Panc1 (cell line): Measurements from ENCODE around the gene UGT2A2.
"Not testable (repeated sequence)": the region's sequence is repeated elsewhere in the genome, so short reads cannot be mapped to it uniquely, and the experiment has no call there.

Experiments
- CTCF ChIP-seq: fragments of 450-650 bp; IDR thresholded peaks from 2 replicates; pipeline ENCODE4 v1.5.1; 2017; ENCODE audit warnings: mild to moderate bottlenecking
- POLR2AphosphoS5 ChIP-seq: IDR thresholded peaks from 2 replicates; pipeline ENCODE4 v1.6.1; 2012; ENCODE audit warnings: mild to moderate bottlenecking, low read depth, low read length, moderate library complexity
- SIN3A ChIP-seq: IDR thresholded peaks from 2 replicates; pipeline ENCODE4 v1.6.1; 2012; ENCODE audit warnings: low read depth, mild to moderate bottlenecking, low read length, moderate library complexity, borderline replicate concordance; ENCODE audit not compliant: insufficient read depth
- TCF7L2 ChIP-seq: IDR thresholded peaks from 2 replicates; pipeline ENCODE4 v1.6.1; 2011; ENCODE audit warnings: mild to moderate bottlenecking, low read depth, low read length, inconsistent platforms
- TF ChIP-seq, protein P1 (sequence below), 2 experiments: IDR thresholded peaks; 2 replicates each; pipeline ENCODE4 v1.6.1; 2011 to 2012; ENCODE audit warnings: low read depth in 2 of 2, control low read depth in 1 of 2, low read length in 1 of 2, mild to moderate bottlenecking in 1 of 2, moderate library complexity in 1 of 2; ENCODE audit not compliant: insufficient read depth in 1 of 2

GRCh38 chr4:69661130-69661803 is 21.8 kb upstream of the UGT2A2 start:
- TF ChIP-seq, protein P1, sequence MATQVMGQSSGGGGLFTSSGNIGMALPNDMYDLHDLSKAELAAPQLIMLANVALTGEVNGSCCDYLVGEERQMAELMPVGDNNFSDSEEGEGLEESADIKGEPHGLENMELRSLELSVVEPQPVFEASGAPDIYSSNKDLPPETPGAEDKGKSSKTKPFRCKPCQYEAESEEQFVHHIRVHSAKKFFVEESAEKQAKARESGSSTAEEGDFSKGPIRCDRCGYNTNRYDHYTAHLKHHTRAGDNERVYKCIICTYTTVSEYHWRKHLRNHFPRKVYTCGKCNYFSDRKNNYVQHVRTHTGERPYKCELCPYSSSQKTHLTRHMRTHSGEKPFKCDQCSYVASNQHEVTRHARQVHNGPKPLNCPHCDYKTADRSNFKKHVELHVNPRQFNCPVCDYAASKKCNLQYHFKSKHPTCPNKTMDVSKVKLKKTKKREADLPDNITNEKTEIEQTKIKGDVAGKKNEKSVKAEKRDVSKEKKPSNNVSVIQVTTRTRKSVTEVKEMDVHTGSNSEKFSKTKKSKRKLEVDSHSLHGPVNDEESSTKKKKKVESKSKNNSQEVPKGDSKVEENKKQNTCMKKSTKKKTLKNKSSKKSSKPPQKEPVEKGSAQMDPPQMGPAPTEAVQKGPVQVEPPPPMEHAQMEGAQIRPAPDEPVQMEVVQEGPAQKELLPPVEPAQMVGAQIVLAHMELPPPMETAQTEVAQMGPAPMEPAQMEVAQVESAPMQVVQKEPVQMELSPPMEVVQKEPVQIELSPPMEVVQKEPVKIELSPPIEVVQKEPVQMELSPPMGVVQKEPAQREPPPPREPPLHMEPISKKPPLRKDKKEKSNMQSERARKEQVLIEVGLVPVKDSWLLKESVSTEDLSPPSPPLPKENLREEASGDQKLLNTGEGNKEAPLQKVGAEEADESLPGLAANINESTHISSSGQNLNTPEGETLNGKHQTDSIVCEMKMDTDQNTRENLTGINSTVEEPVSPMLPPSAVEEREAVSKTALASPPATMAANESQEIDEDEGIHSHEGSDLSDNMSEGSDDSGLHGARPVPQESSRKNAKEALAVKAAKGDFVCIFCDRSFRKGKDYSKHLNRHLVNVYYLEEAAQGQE (IDR thresholded peaks at IDR 0.05; ENCODE audit: insufficient read depth in 1 of 2, low read depth in 2 of 2, low read length in 1 of 2), result not testable (repeated sequence)
- TF ChIP-seq CTCF, POLR2AphosphoS5, SIN3A, TCF7L2: not testable (repeated sequence)
